KMS-11 (cell line): ENCODE results near the gene KMT2B.

Experiments used
- H2AFZ ChIP-seq: fragments of 200-600 bp; sonication (generic); 2 replicates; pipeline ENCODE4 v1.6.1; 2016; ENCODE audit warnings: antibody characterized with exemption, mixed run types, low read depth
- H3K27ac ChIP-seq: fragments of 200-600 bp; sonication (generic); 2 replicates; pipeline ENCODE4 v1.6.1; 2016; ENCODE audit warnings: mild to moderate bottlenecking, mixed run types
- H3K27me3 ChIP-seq: fragments of 200-600 bp; sonication (generic); 2 replicates; pipeline ENCODE4 v1.6.1; 2017; ENCODE audit warnings: mild to moderate bottlenecking, low read depth, mixed run types, moderate library complexity; ENCODE audit not compliant: insufficient read depth
- H3K36me3 ChIP-seq: fragments of 200-600 bp; sonication (generic); 2 replicates; pipeline ENCODE4 v1.6.1; 2017; ENCODE audit warnings: mild to moderate bottlenecking, mixed run types; ENCODE audit not compliant: insufficient read depth
- H3K4me1 ChIP-seq: fragments of 200-600 bp; sonication (generic); 2 replicates; pipeline ENCODE4 v1.6.1; 2016; ENCODE audit warnings: mild to moderate bottlenecking, low read depth, mixed run types; ENCODE audit not compliant: poor library complexity, severe bottlenecking
- H3K4me2 ChIP-seq: fragments of 200-600 bp; sonication (generic); 2 replicates; pipeline ENCODE4 v1.7.0; 2016; ENCODE audit warnings: mild to moderate bottlenecking, mixed run types
- H3K4me3 ChIP-seq: fragments of 200-600 bp; sonication (generic); IDR thresholded peaks from 2 replicates; pipeline ENCODE4 v1.6.1; 2017; ENCODE audit warnings: low read depth, low read length, mixed read lengths; ENCODE audit not compliant: insufficient read depth
- H3K79me2 ChIP-seq: fragments of 200-600 bp; sonication (generic); 2 replicates; pipeline ENCODE4 v1.6.1; 2016; ENCODE audit warnings: low read depth, mixed run types; ENCODE audit not compliant: insufficient read depth
- H3K9ac ChIP-seq: fragments of 200-600 bp; sonication (generic); 2 replicates; pipeline ENCODE4 v1.6.1; 2016; ENCODE audit warnings: mild to moderate bottlenecking, mixed run types
- H4K20me1 ChIP-seq: fragments of 200-600 bp; sonication (generic); 2 replicates; pipeline ENCODE4 v1.6.1; 2016; ENCODE audit warnings: mild to moderate bottlenecking, mixed run types; ENCODE audit not compliant: insufficient read depth
- CTCF ChIP-seq: fragments of 200-600 bp; sonication (generic); conservative IDR thresholded peaks from 2 replicates; pipeline ENCODE4 v1.6.1; 2017; ENCODE audit warnings: low read depth, mild to moderate bottlenecking, antibody characterized with exemption, low read length, moderate library complexity, mixed read lengths

The KMT2B gene

GRCh38 chr19:35746531-35746930 is 28.7 kb downstream of the KMT2B start:
- Histone ChIP-seq H2AFZ (no peak overlapping the region), H4K20me1 (no peaks in the 10 kb centered on the region), H3K27ac (no peak overlapping the region), H3K79me2 (peaks cover 4% of the 10 kb centered on the region; the same call in 1 of the 2 replicates), H3K4me2 (peak overlapping the region; percentile 59; the same call in 1 of the 2 replicates), H3K36me3 (no peaks in the 10 kb centered on the region), H3K27me3 (no peaks in the 10 kb centered on the region), H3K4me3 (no peak overlapping the region), H3K9ac (peak overlapping the region; percentile 96; the same call in 1 of the 2 replicates), H3K4me1 (peaks cover 51% of the 10 kb centered on the region)
- no peak for TF ChIP-seq CTCF

GRCh38 chr19:35748106-35749020 is 30.6 kb downstream of the KMT2B start, which contains the start of gene LIN37:
LIN37 (plus strand) TSS chr19:35748576; CDS start chr19:35748725, 149 bp downstream.
- H3K27ac ChIP-seq: no peak within 1 kb of the TSS
- H3K27me3 ChIP-seq: no peaks in the 10 kb centered on the region
- peak within 1 kb of the TSS; percentile 33; the same call in 1 of the 2 replicates for H3K9ac ChIP-seq
- H3K36me3 ChIP-seq: no peaks in the 10 kb centered on the region
- H3K4me3 ChIP-seq: peak within 1 kb of the TSS; percentile 51
- peak within 1 kb of the TSS; percentile 64 for H3K4me2 ChIP-seq
- H3K79me2 ChIP-seq: peaks cover 4% of the 10 kb centered on the region; the same call in 1 of the 2 replicates
- no peaks in the 10 kb centered on the region for H4K20me1 ChIP-seq
- peaks cover 33% of the 10 kb centered on the region for H3K4me1 ChIP-seq
- no peak for TF ChIP-seq CTCF
- peak within 1 kb of the TSS; percentile 71; the same call in 1 of the 2 replicates for H2AFZ ChIP-seq

- Histone ChIP-seq H3K4me3 (no peak overlapping the region), H3K4me2 (no peak overlapping the region), H3K27me3 (no peaks in the 10 kb centered on the region), H3K36me3 (no peaks in the 10 kb centered on the region), H3K79me2 (peaks cover 4% of the 10 kb centered on the region; the same call in 1 of the 2 replicates), H3K4me1 (peaks cover 22% of the 10 kb centered on the region), H3K27ac (no peak overlapping the region), H4K20me1 (no peaks in the 10 kb centered on the region), H3K9ac (no peak overlapping the region), H2AFZ (no peak overlapping the region)
- no peak for TF ChIP-seq CTCF
These were observed 32.4 kb downstream of the KMT2B start for GRCh38 chr19:35750167-35750566.

- H4K20me1 ChIP-seq: no peaks in the 10 kb centered on the region
- H3K27me3 ChIP-seq: no peaks in the 10 kb centered on the region
- H2AFZ ChIP-seq: no peak overlapping the region
- TF ChIP-seq CTCF: no peak
- H3K4me3 ChIP-seq: no peak overlapping the region
- 0 out of 2 replicates have a peak, but pooled peaks cover 4% of the 10 kb centered on the region for H3K79me2 ChIP-seq
- H3K4me1 ChIP-seq: peaks cover 17% of the 10 kb centered on the region
- H3K4me2 ChIP-seq: no peak overlapping the region
- no peak overlapping the region for H3K27ac ChIP-seq
- H3K9ac ChIP-seq: no peak overlapping the region
- no peaks in the 10 kb centered on the region for H3K36me3 ChIP-seq
These were observed 34.3 kb downstream of the KMT2B start for GRCh38 chr19:35751839-35752745.
